ENCODE data around the gene PRICKLE2.

GRCh38 chr3:64267721-64268604 lies 42.7 kb upstream of the PRICKLE2 start:
- TF ChIP-seq CTCF (IDR thresholded peaks at IDR 0.05): no peak
- TF ChIP-seq POLR2A (IDR thresholded peaks at IDR 0.05): peak in 2 of 4 donors; percentile 72 to 89
